ENCODE results near the gene HLA-DRA.

DNA sequence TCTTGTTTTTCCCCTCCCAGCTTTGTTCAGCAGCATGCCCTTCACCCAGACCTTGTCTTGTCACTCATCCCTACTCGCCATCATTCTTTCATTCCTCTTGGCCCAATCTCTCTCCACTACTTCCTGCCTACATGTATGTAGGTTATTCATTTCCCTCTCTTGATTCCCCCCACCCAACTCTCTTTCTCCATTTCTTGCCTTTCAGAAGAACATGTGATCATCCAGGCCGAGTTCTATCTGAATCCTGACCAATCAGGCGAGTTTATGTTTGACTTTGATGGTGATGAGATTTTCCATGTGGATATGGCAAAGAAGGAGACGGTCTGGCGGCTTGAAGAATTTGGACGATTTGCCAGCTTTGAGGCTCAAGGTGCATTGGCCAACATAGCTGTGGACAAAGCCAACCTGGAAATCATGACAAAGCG lies 2.6 kb downstream of the HLA-DRA start:
- TF ChIP-seq, protein P1, sequence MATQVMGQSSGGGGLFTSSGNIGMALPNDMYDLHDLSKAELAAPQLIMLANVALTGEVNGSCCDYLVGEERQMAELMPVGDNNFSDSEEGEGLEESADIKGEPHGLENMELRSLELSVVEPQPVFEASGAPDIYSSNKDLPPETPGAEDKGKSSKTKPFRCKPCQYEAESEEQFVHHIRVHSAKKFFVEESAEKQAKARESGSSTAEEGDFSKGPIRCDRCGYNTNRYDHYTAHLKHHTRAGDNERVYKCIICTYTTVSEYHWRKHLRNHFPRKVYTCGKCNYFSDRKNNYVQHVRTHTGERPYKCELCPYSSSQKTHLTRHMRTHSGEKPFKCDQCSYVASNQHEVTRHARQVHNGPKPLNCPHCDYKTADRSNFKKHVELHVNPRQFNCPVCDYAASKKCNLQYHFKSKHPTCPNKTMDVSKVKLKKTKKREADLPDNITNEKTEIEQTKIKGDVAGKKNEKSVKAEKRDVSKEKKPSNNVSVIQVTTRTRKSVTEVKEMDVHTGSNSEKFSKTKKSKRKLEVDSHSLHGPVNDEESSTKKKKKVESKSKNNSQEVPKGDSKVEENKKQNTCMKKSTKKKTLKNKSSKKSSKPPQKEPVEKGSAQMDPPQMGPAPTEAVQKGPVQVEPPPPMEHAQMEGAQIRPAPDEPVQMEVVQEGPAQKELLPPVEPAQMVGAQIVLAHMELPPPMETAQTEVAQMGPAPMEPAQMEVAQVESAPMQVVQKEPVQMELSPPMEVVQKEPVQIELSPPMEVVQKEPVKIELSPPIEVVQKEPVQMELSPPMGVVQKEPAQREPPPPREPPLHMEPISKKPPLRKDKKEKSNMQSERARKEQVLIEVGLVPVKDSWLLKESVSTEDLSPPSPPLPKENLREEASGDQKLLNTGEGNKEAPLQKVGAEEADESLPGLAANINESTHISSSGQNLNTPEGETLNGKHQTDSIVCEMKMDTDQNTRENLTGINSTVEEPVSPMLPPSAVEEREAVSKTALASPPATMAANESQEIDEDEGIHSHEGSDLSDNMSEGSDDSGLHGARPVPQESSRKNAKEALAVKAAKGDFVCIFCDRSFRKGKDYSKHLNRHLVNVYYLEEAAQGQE (IDR thresholded peaks at IDR 0.05; ENCODE audit: low read depth, low read length), result no peak
- TF ChIP-seq FOSL2 (IDR thresholded peaks at IDR 0.05; ENCODE audit: borderline replicate concordance, low read depth), result no peak
- TF ChIP-seq USF1 (IDR thresholded peaks at IDR 0.05; ENCODE audit: borderline replicate concordance, low read depth), result no peak

All from SK-N-SH (cell line).